Activated CD8-positive, alpha-beta memory T cell treated with anti-CD3 and anti-CD28 coated beads for 1 hour (primary cell): ENCODE data around the gene GPR160.
"Not testable (repeated sequence)": the region's sequence is repeated elsewhere in the genome, so short reads cannot be mapped to it uniquely, and the experiment has no call there.

Experiments used
- DNase-seq, 2 donors: peaks; one replicate each; pipeline ENCODE4 v3.0.0-alpha.2; 2020; ENCODE audit warnings: low read depth in 1 of 2; ENCODE audit errors: extremely low read depth in 1 of 2

Gene GPR160

GRCh38 chr3:170109579-170110293 lies 71.9 kb downstream of the GPR160 start:
- no peak for DNase-seq

DNA sequence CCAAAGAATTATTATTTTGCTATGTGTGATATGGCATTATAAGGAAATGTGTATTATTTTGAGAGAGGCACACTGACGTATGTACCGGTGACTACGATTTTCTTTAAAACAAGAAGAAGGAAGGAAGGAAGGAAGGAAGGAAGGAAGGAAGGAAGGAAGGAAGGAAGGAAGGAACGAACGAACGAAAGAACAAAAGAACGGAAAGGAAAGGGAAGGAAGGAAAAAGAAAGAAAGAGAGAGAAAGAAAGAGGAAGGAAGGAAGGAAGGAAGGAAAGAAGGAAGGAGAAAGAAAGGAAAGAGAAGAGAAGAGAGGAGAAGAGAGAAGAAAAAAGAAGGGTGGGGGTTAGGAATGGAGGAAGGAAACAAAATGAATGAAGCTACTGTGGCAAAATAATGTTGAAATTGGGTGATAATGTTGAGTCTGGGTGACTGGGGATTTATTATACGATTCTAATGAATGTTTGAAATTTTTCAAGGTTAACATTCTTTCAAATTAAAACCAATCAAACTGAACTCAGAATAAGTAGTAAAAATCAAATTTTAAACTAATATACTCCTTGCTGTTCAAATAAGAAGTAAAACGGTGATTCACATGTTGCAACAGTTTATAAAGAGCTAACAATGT lies 73.5 kb downstream of the GPR160 start:
- no peak for DNase-seq

DNA sequence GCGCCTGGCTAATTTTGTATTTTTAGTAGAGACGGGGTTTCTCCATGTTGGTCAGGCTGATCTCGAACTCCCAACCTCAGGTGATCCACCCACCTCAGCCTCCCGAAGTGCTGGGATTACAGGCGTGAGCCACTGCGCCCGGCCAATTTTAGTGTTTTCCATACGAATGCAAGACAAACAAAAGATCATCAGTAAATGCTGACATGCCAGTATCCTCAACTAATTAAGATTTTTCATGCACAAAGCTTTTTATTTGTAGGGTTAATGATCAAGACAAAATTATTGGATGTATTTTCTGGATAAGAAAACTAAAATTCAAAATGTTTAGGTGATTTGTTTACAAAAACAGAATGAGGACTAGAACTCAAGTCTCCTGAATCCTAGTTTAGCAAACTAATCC lies 76.4 kb downstream of the GPR160 start:
- not testable (repeated sequence) for DNase-seq

- no peak for DNase-seq
These were observed 79.3 kb downstream of the GPR160 start for GRCh38 chr3:170117134-170117533.

DNA sequence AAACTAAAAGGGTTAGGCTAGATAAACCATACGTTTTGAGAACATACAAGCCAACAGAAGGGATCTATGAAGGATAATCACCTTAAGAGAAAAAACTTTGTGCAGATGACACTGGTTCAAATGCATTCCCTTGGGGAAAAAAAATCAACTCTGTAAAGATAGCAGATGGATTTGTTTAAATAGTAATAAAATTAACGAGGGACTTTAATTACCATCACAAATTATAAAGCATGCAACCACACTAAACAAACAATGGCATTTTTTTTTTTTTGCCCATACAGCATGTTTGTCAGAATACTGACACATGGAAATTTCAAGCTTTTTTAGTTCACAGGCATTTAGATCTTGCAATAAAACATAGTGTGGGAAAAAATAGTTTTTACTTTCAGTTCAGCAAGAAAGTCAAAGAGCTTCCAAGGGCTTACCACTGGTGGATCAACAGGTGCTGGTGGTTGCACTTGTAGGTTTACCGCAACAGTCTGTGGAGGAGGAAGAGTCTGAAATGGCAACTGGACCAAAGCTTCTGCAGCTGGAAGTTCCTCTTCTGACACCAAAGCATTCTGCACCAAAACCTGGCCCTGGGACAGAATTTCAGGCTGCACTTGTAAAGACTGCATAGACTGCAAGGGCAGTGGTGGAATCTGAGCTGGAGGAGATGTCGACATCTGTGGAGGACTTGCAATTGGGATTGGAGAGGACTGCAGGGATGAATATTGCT lies 90.6 kb downstream of the GPR160 start:
- no peak for DNase-seq

- no peak for DNase-seq
These were observed 91.2 kb downstream of the GPR160 start for GRCh38 chr3:170128977-170129431.

- DNase-seq, result no peak
These were observed 92.7 kb downstream of the GPR160 start for GRCh38 chr3:170130532-170130931.

DNA sequence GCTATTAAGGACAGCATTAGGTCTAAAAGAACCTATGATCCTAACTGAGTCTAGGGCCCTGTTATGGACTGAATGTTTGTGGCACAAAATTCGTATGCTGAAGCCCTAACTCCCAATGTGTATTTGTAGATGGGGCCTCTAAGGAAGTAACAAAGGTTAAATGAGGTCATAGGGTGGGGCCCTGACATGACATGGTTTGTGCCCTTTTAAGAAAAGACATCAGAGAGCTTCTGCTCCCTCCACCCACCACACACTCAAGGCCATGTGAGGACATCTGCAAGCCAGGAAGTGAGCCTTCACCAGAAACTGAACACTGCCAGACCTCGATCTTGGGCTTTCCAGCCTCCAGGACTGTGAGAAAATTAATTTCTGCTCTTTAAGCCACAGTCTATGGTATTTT lies 94.5 kb downstream of the GPR160 start:
- no peak for DNase-seq
